ENCODE results near the gene ZNF677. TPM values are rescaled to one million over a fixed set of nuclear protein-coding genes. Genes with fewer than 3 reads are reported as not detected.
"Not testable (repeated sequence)": the region's sequence is repeated elsewhere in the genome, so short reads cannot be mapped to it uniquely, and the experiment has no call there.

The ZNF677 gene
- total and polyA plus RNA-seq, 10 of the 15 experiments (the other 5 are each of a cell fraction or from before 2014, with no cell fraction given), result 0.07 to 0.68 (median 0.16) TPM; not detected in 6

DNA sequence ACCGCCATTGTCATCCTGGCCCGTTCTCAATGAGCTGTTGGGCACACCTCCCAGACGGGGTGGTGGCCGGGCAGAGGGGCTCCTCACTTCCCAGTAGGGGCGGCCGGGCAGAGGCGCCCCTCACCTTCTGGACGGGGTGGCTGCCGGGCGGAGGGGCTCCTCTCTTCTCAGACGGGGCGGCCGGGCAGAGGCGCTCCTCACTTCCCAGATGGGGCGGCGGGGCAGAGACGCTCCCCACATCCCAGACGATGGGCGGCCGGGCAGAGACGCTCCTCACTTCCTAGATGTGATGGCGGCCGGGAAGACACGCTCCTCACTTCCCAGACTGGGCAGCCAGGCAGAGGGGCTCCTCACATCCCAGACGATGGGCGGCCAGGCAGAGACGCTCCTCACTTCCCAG is 15.2 kb upstream of the ZNF677 start:
- BruUV-seq (replicated peaks); H3K9me3 ChIP-seq (replicated peaks; ENCODE audit: control insufficient read depth, insufficient read depth, low read length); RAD21 ChIA-PET (ENCODE audit: unreplicated experiment); intact Hi-C loops (cut with micrococcal nuclease; ENCODE audit: unreplicated experiment); FAIRE-seq; CTCF ChIA-PET; ATAC-seq; H3K27me3 ChIP-seq (replicated peaks in 1 of 2; ENCODE audit: control insufficient read depth in 2 of 2, insufficient read depth in 2 of 2, low read length in 1 of 2); H3K36me3 ChIP-seq (ENCODE audit: control insufficient read depth in 2 of 2, insufficient read depth in 2 of 2, low read length in 1 of 2); H3K79me2 ChIP-seq (ENCODE audit: control insufficient read depth, insufficient read depth, low read length); H3K4me1 ChIP-seq (ENCODE audit: control insufficient read depth, insufficient read depth, low read length); SMC1A ChIA-PET (ENCODE audit: uncharacterized antibody, unreplicated experiment); H3K4me3 ChIP-seq; POLR2A ChIA-PET; H3K27ac ChIP-seq (ENCODE audit: control insufficient read depth, insufficient read depth); H3K9ac ChIP-seq (ENCODE audit: control insufficient read depth, insufficient read depth, low read length); DNase-seq (ENCODE audit: low read depth, low spot score); H2AFZ ChIP-seq (ENCODE audit: control insufficient read depth, low read depth, low read length); H3K4me2 ChIP-seq (ENCODE audit: control insufficient read depth, insufficient read depth); H4K20me1 ChIP-seq (ENCODE audit: control insufficient read depth, insufficient read depth); in situ Hi-C loops (cut with MboI): not testable (repeated sequence)
- 92% methylated on average over 19 of the region's 27 CpGs for WGBS (ENCODE audit: insufficient coverage, insufficient replicate concordance, low lambda C conversion rate, missing lambda C conversion rate)

- 100% methylated on average over 4 of the region's 5 CpGs for WGBS (ENCODE audit: insufficient coverage, insufficient replicate concordance, low lambda C conversion rate, missing lambda C conversion rate)
- H4K20me1 ChIP-seq (ENCODE audit: control insufficient read depth, insufficient read depth); BruUV-seq (replicated peaks); CTCF ChIA-PET; in situ Hi-C loops (cut with MboI); SMC1A ChIA-PET (ENCODE audit: uncharacterized antibody, unreplicated experiment); H3K4me2 ChIP-seq (ENCODE audit: control insufficient read depth, insufficient read depth); POLR2A ChIA-PET; DNase-seq (ENCODE audit: low read depth, low spot score); H3K36me3 ChIP-seq (ENCODE audit: control insufficient read depth in 2 of 2, insufficient read depth in 2 of 2, low read length in 1 of 2); H3K79me2 ChIP-seq (ENCODE audit: control insufficient read depth, insufficient read depth, low read length); H3K9me3 ChIP-seq (replicated peaks; ENCODE audit: control insufficient read depth, insufficient read depth, low read length); H3K4me1 ChIP-seq (ENCODE audit: control insufficient read depth, insufficient read depth, low read length); H3K27ac ChIP-seq (ENCODE audit: control insufficient read depth, insufficient read depth); FAIRE-seq; H3K27me3 ChIP-seq (replicated peaks in 1 of 2; ENCODE audit: control insufficient read depth in 2 of 2, insufficient read depth in 2 of 2, low read length in 1 of 2); H2AFZ ChIP-seq (ENCODE audit: control insufficient read depth, low read depth, low read length); H3K9ac ChIP-seq (ENCODE audit: control insufficient read depth, insufficient read depth, low read length); H3K4me3 ChIP-seq; ATAC-seq; intact Hi-C loops (cut with micrococcal nuclease; ENCODE audit: unreplicated experiment): not testable (repeated sequence)
- RAD21 ChIA-PET (ENCODE audit: unreplicated experiment), result interaction anchor here (0.5 kb wide), 1 partner anchor 842 kb away, joined by 3 read pairs; no protein-coding TSS in a partner anchor
Observed at GRCh38 chr19:53267623-53268022, 12.9 kb upstream of the ZNF677 start, which contains the start of gene VN1R4. VN1R4 (minus strand) TSS chr19:53267723; CDS start chr19:53267665, 58 bp downstream.

DNA sequence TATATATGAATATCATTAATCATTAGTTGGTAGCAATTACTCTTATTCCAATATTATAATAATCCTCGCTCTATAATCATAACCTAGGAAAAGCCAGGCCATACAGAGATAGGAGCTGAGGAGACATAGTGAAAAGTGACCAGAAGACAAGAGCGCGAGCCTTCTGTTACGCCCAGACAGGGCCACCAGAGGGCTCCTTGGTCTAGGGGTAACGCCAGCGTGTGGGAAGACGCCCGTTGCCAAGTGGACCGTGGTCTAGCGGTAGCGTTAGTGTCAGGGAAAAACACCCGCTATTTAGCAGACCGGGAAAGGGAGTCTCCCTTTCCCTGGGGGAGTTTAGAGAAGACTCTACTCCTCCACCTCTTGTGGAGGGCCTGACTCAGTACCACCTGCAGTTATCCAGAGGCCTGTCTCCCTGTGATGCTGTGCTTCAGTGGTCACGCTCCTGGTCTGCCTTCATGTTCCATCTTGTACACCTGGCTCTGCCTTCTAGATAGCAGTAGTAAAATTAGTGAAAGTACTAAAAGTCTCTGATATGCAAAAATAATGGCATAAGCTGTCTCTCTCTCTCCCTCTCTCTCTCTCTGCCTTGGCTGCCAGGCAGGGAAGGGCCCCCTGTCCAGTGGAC is 3.2 kb upstream of the ZNF677 start, which contains the start of gene VN1R2:
Gene VN1R2 (plus strand): TSS at position 578 of the 628 bp plus-strand sequence. CDS start 84 bp downstream, outside the sequence.
- intact Hi-C loops (cut with micrococcal nuclease; ENCODE audit: unreplicated experiment); POLR2A ChIA-PET; H2AFZ ChIP-seq (ENCODE audit: control insufficient read depth, low read depth, low read length): not testable (repeated sequence)

More for the DNA sequence above, 3.2 kb upstream of the ZNF677 start, which contains the start of gene VN1R2:
- SMC1A ChIA-PET (ENCODE audit: uncharacterized antibody, unreplicated experiment); H4K20me1 ChIP-seq (ENCODE audit: control insufficient read depth, insufficient read depth); H3K4me2 ChIP-seq (ENCODE audit: control insufficient read depth, insufficient read depth); H3K27ac ChIP-seq (ENCODE audit: control insufficient read depth, insufficient read depth); H3K4me1 ChIP-seq (ENCODE audit: control insufficient read depth, insufficient read depth, low read length); H3K79me2 ChIP-seq (ENCODE audit: control insufficient read depth, insufficient read depth, low read length); H3K27me3 ChIP-seq (replicated peaks in 1 of 2; ENCODE audit: control insufficient read depth in 2 of 2, insufficient read depth in 2 of 2, low read length in 1 of 2); ATAC-seq; H3K9me3 ChIP-seq (replicated peaks; ENCODE audit: control insufficient read depth, insufficient read depth, low read length); CTCF ChIA-PET; H3K36me3 ChIP-seq (ENCODE audit: control insufficient read depth in 2 of 2, insufficient read depth in 2 of 2, low read length in 1 of 2); RAD21 ChIA-PET (ENCODE audit: unreplicated experiment); DNase-seq (ENCODE audit: low read depth, low spot score); H3K9ac ChIP-seq (ENCODE audit: control insufficient read depth, insufficient read depth, low read length); in situ Hi-C loops (cut with MboI); FAIRE-seq; H3K4me3 ChIP-seq; BruUV-seq (replicated peaks): not testable (repeated sequence)
- WGBS (ENCODE audit: insufficient coverage, insufficient replicate concordance, low lambda C conversion rate, missing lambda C conversion rate), result 55% methylated on average over 14 of the region's 14 CpGs
